ENCODE results near the gene CABYR.

CABYR gene

GRCh38 chr18:24173997-24174396, 35.1 kb downstream of the CABYR start:
- TF ChIP-seq, protein P1, sequence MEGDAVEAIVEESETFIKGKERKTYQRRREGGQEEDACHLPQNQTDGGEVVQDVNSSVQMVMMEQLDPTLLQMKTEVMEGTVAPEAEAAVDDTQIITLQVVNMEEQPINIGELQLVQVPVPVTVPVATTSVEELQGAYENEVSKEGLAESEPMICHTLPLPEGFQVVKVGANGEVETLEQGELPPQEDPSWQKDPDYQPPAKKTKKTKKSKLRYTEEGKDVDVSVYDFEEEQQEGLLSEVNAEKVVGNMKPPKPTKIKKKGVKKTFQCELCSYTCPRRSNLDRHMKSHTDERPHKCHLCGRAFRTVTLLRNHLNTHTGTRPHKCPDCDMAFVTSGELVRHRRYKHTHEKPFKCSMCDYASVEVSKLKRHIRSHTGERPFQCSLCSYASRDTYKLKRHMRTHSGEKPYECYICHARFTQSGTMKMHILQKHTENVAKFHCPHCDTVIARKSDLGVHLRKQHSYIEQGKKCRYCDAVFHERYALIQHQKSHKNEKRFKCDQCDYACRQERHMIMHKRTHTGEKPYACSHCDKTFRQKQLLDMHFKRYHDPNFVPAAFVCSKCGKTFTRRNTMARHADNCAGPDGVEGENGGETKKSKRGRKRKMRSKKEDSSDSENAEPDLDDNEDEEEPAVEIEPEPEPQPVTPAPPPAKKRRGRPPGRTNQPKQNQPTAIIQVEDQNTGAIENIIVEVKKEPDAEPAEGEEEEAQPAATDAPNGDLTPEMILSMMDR (IDR thresholded peaks at IDR 0.05; ENCODE audit: low read depth, low read length) = no peak
- no peak for TF ChIP-seq POLR2A (IDR thresholded peaks at IDR 0.05; ENCODE audit: extremely low read depth, insufficient read length)
- no peak for TF ChIP-seq MYC (IDR thresholded peaks at IDR 0.05; ENCODE audit: low read depth, low read length)
- TF ChIP-seq, protein P2, sequence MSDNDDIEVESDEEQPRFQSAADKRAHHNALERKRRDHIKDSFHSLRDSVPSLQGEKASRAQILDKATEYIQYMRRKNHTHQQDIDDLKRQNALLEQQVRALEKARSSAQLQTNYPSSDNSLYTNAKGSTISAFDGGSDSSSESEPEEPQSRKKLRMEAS (IDR thresholded peaks at IDR 0.05; ENCODE audit: low read depth, low read length) = no peak
- no peak for DNase-seq (ENCODE audit: low read depth)
- no peak overlapping the region for H3K4me3 ChIP-seq (ENCODE audit: low read depth, low read length)

DNA sequence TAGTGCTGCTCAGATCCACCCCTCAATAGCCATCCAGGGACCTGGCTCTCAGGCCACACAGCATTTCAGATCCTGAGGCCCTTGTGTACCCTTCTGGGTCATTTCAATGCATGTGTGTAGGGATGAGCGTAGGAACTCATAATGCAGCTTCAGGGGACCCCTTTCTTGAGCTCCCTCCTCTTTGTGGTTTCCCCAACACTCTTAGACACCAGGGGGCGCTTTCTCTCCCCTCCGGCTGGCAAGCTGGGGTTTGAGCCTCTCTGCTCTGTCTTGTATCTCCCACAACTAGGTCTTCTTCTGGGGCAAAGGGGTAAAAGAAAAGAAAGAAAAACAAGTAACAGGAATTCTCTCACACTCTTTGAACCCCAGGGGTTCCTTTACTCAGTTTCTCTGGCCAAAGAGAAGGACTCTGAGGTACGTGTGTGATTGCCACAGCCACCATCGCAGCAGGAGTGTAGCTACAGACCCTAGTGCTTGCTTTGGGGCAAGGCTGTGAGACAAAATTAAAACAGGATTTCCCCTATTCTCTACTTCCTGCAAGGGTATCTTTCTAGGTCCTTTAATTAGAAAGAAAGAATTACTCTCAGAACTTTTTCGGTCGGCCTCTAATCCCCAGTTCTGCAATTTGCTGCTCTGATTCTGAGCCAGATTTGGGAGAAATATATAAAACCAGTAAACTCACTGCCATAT, 38.0 kb downstream of the CABYR start:
- TF ChIP-seq MYC (IDR thresholded peaks at IDR 0.05; ENCODE audit: low read depth, low read length) = no peak
- TF ChIP-seq, protein P1 (IDR thresholded peaks at IDR 0.05; ENCODE audit: low read depth, low read length) = peak; percentile 74
- no peak overlapping the region for H3K4me3 ChIP-seq (ENCODE audit: low read depth, low read length)
- DNase-seq (ENCODE audit: low read depth) = peak; percentile 57

DNA sequence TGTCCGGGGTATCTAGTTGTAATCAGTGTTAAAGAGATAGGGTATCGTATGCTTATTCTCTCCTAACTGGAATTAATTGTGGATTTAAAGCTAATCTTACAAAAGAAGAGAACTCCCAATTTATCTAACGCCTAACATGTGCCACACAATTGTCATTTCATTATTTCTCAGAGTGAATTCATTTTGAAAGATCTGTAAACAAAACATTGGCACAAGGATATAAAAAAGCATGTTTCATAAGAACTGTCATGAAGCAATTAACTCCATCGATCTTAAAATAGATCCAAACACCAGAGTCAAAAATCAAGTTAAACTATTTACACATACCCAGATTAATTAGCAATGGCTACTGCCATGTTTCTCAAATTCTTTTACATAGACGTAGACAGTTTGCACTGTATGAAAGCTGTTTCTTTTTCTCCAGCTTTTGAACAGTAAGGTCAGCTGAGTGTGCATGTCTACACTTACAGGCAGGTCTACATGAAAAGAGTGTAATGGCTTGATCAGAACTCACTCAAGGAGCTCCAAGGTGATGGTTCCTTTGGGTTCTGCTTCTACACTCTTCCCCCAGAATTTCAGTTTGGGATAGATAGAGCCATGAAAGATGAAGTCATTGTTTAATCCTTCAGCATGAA, 38.8 kb downstream of the CABYR start:
- no peak for DNase-seq (ENCODE audit: low read depth)

DNA sequence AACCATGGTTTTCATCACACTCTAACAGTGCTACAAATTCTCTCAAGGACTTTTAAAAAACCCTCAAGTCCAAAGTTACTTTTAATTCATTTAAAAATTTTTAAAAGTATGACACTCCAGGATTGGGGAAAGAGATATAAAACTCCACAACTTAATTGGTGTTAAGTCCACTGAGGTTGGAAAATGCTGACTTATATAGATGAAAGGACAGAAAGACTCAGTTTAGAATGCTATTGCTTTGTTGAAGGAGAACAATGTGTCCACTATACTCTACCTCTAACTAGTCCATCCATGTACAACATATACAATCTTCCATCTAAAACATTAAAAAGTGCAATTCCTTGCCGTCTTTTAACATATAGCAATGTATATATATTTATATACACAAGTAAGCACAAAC, 41.2 kb downstream of the CABYR start:
- TF ChIP-seq POLR2A (IDR thresholded peaks at IDR 0.05; ENCODE audit: extremely low read depth, insufficient read length) = no peak
- no peak for TF ChIP-seq MYC (IDR thresholded peaks at IDR 0.05; ENCODE audit: low read depth, low read length)
- TF ChIP-seq, protein P1 (IDR thresholded peaks at IDR 0.05; ENCODE audit: low read depth, low read length) = no peak
- TF ChIP-seq, protein P2 (IDR thresholded peaks at IDR 0.05; ENCODE audit: low read depth, low read length) = no peak
- no peak overlapping the region for H3K4me3 ChIP-seq (ENCODE audit: low read depth, low read length)
- DNase-seq (ENCODE audit: low read depth) = no peak

More for the DNA sequence above, 38.8 kb downstream of the CABYR start:
- H3K4me3 ChIP-seq (ENCODE audit: low read depth, low read length) = no peak overlapping the region
- TF ChIP-seq MYC (IDR thresholded peaks at IDR 0.05; ENCODE audit: low read depth, low read length) = no peak
- TF ChIP-seq, protein P1 (IDR thresholded peaks at IDR 0.05; ENCODE audit: low read depth, low read length) = no peak
- TF ChIP-seq, protein P2 (IDR thresholded peaks at IDR 0.05; ENCODE audit: low read depth, low read length) = no peak
- no peak for TF ChIP-seq POLR2A (IDR thresholded peaks at IDR 0.05; ENCODE audit: extremely low read depth, insufficient read length)

GRCh38 chr18:24181806-24182205, 42.9 kb downstream of the CABYR start:
- H3K4me3 ChIP-seq (ENCODE audit: low read depth, low read length) = no peak overlapping the region
- DNase-seq (ENCODE audit: low read depth) = no peak
- TF ChIP-seq POLR2A (IDR thresholded peaks at IDR 0.05; ENCODE audit: extremely low read depth, insufficient read length) (no peak), MYC (IDR thresholded peaks at IDR 0.05; ENCODE audit: low read depth, low read length) (no peak)
- TF ChIP-seq, protein P2 (IDR thresholded peaks at IDR 0.05; ENCODE audit: low read depth, low read length) = no peak
- TF ChIP-seq, protein P1 (IDR thresholded peaks at IDR 0.05; ENCODE audit: low read depth, low read length) = no peak
